ENCODE data around the gene NSD1.

NSD1 gene

GRCh38 chr5:177310332-177310731 is 176.8 kb downstream of the NSD1 start:
- no peak for DNase-seq

DNA sequence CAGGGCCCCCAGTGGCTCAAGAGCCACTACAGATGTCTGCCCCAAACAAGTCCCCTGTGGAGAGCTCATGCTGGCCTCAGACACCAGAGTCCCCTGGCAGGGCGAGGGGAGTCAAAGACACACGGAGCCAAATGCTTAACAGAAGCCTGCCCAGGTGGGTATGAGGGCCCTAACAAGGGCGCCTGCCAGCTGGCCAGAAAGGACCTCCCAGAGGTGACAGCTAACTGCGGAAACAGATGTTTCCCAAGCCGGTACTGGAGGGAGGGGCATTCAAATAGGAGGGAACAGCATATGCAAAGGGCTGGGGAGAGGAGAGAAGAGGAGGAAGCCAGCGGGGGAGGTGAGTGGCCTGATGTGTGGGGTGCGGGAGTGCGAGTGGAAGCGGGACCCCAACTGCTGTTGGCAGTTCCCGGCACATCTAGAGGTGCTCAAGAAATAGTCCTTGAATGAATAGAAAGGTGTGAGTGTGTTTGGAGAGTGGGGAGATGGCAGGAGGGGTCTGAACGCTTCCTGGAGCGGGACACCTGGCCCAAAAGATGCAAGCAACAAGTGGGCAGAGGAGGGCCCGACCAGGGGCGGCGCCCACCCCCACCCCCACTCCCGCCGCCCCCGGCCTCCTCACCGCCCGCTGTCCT is 177.3 kb downstream of the NSD1 start:
- no peak for DNase-seq

DNA sequence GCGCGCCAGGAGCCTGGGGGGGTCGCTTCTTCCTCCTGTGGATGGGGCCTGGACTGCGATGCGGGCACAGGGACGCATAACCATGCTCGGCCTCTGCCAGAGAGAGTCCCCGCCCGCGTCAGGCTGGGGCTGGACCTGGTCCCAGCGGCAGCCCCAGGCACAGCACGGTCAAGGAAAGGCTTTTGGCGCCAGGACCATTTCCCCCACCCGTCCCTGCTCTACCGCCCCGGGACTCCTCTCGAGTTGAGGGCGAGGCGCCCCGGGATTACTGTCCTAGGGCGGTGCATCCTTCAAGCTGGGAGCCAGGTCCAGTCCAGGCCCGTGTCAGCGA is 177.8 kb downstream of the NSD1 start:
- no peak for DNase-seq

DNA sequence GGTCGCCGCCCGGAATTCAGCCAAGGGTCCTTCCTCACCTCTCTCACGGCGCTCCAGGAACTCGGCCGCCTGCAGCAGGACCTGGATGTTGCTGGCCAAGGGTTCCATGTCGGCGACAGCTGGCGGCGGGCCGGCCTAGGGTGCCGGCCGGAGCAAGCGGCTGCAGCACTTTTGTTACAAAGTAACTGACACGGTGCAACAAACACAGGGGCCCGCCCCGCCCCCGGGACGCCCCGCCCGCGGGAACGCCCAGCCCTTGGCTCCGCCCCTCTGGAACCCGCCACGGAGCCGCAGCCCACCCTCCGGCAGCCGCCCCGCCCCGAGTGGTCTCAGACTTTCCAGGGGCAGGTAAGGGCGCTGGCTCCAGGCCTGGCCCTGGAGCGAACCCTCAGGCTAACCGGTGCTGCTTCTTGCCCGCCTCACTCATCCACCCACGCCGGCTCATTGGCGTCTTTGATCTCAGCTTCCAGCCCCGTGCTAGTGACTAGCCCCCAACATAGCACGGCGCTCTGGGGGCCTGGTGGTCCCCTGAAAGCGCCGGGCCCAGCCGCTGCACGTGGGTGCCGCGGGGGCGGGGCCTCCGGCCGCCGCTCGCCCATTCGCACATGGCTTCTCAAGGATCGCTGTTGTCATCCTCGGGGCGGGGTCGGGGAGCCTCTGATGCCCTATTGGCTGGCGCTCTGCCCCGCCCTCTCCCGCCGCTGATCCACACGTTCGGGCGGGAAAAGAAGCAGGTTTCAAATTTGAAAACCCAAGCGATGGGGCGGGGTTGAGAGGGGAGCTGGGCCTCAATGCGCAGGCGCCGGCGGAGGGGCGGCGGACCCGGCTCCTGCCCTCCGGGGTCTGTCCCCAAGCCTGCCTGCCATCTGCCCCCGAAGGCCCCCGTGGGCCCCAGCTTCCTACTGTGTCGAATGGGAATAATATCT is 178.4 kb downstream of the NSD1 start, which contains the start of gene MXD3:
MXD3 (minus strand) TSS at position 176 of the 926 bp plus-strand sequence; CDS start at position 108, 68 bp downstream.
- DNase-seq: peak; percentile 94

DNA sequence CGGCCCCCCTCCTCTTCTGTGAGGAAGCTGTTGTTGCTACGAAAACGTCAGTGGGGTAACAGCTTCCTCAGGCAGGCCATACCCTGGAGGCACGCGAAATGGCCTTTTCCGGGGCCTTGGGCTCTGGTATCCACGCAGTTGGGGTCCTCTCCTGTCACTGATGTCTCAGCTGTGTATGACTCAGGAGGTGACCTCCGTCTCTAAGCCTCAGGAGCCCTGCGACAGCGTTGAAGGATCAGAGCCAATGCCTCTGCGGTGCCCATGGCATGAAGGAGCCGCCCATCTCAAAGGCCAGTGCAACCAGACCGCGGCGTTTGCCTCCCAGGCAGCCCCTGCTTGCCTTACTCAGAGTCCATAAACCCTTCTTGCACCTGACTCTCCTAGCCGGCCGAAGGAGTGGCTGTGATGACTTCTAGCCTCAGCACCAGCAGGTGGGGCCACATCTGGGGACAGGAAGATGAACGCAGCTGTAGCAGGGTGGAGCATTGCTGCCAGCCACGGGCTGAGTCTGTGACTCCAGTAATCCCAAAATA is 179.1 kb downstream of the NSD1 start:
- no peak for DNase-seq

- DNase-seq: no peak
Observed at GRCh38 chr5:177313561-177314259, 180.1 kb downstream of the NSD1 start.

DNA sequence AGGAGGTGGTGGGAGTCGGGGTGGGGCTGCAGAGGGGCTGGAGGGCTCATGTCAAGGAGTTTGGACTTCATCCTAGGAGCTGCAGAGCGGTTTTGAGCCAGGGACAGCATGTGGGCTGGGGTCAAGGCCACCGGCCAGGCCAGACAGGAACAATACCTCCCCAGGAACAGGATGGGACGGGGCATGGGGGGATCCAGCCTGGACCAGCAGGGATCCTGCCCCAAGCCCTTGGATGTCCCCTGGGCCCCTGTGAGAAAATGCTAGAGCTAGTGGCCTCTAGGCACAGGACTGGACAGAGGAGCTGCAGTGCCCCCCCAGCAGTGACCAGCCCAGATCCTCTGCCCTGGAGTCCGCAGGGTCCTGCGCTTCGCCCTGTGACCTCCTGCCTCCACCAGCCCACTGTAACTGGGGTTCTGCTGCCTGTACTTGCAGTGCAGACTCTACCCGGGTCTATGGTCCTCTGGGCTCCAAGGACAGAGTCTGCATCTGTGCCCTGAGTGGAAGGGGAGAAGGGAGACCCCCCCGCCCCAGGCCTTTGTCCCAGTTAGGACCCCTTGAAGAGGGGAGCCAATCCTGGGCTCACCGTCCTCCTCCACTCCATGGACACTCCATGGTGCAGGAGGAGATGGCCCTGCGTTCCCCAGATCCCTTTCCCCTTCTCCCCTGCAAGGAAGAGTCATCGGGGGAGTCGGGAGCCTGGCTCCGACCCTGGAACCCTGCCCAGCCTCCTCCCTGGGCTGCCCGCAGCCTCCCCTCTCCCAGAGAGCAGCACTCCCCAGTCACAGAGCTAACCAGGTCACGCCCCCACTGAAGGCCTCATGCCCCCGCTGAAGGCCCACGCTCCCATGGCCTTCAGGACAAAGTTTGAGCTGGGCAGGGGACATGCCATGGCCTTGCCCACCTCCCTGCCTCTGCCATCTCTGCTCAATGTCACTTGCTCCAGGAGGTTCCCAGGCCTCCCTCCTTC is 181.1 kb downstream of the NSD1 start:
- DNase-seq: no peak

DNA sequence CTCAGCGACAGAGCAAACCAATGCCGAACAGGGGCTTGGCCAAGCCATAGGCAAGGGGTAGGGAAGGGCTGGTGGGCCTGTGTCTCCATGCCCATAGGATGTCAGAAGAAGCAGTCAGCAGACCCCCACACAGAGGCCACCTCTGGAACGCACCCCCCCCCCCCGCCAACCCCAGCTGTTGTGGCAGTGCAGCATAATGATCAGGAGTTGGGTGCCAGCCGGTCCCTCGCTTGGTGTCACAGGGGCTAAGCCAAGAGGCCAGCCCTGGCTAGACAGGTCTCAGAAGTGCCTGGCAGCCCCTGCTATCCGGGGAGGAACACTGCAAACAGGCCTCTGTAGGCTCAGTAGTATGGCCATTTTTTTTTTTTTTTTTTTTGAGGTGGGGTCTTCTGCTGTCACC is 181.8 kb downstream of the NSD1 start:
- no peak for DNase-seq

DNA sequence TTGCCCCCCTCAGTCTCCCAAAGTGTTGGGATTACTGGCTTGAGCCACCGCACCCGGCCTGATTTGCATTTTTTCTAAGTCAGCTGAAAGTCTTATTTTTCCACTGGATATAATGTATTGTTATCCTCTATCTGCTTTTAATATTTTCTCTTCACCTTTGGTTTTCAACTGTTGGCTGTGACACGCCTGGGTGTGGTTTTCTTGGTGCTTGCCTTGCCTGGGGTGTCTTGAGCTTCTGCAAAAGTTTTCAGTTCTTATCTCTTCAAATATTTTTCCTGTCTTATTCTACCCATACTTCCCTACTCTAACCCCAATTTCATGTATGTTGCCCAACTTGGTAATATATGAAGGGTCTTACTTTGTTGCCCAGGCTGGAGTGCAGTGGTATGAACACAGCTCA is 182.4 kb downstream of the NSD1 start:
- no peak for DNase-seq

GRCh38 chr5:177317959-177318377 is 184.4 kb downstream of the NSD1 start:
- DNase-seq: no peak

GRCh38 chr5:177319913-177320588 is 186.5 kb downstream of the NSD1 start:
- DNase-seq: no peak

GRCh38 chr5:177320879-177321278 is 187.3 kb downstream of the NSD1 start:
- DNase-seq: no peak

DNA sequence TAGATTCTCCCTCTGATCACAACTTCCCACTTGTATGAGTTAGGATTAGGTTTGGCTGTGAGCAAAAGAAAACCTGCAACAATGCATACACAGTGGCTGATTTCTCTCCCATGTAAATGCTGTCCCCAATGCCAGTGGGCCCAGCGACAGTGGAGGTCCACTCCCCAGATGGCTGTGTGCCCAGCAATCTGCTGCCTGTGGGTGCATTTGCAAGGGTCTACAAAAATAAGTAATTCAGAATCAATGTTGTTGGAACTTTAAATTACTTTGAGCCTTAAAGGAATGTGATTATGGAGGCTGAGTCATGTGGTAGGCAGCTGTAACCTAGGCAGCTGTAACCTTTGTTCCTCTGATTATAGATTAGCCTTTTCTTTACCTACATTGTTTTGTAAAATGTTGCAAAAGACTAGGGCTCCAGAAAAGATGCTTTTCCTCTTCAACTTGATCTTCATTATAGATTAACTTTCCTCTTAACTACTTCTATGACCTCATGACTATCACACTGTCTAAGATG is 192.4 kb downstream of the NSD1 start:
- no peak for DNase-seq

DNA sequence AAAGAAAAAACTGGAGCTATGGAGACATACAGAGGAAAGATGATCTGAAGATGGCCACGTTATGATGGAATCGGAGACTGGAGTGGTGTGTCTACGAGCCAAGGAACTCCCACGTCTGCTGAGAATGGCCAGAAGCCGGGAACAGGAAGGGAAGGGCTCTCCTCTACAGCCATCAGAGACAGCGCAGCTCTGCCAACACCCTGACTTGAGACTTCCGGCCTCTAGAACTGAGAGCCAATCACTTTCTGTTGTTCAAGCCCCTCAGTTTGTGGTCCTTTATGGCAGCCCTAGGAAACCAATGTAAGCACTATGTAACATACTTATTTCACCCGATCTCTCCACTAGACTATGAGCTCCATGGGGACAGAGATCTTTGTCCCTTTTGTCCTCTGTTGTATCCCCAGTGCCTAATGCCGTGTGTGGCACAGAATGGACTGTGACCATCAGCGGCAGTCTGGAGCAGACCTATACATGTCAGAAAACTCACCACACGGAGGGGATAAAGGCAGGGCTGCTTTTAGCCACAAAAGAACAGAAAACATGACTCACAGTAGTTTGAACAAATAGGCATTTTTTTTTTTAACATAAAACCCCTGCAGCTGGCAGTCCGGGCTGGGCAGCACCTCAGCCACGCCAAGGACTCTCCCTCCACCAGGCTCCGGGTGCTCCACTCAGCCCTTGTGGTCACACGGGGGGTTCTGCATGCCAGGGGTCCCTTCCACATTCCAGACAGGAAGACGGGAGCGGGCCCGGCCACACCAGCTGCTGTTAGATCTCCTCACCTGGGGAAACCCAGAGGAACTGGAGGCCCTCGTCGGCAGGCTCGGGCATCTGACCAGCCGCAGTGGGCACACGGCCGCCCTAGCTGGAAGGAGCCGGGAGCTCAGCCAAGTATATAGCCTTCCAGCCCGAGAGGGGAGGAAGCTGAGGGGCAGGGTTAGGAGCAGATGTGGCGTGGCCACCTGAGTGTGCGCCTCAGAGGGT is 194.3 kb downstream of the NSD1 start:
- no peak for DNase-seq

GRCh38 chr5:177328545-177329231 is 195.1 kb downstream of the NSD1 start:
- no peak for DNase-seq

- no peak for DNase-seq
Observed at GRCh38 chr5:177329883-177330282, 196.3 kb downstream of the NSD1 start.

- no peak for DNase-seq
Observed at GRCh38 chr5:177330991-177331842, 197.6 kb downstream of the NSD1 start.

Data from NCI-H446 treated with DMSO at 0.1 percent for 48 hours (cell line).